NCI-H82 treated with DMSO at 0.1 percent for 48 hours (cell line): ENCODE data around the gene FDX1.

Experiments used
- DNase-seq: peaks from one replicate; lab custom pipeline; 2025; ENCODE audit not compliant: unreplicated experiment; lab: John Stamatoyannopoulos, UW

FDX1 gene

DNA sequence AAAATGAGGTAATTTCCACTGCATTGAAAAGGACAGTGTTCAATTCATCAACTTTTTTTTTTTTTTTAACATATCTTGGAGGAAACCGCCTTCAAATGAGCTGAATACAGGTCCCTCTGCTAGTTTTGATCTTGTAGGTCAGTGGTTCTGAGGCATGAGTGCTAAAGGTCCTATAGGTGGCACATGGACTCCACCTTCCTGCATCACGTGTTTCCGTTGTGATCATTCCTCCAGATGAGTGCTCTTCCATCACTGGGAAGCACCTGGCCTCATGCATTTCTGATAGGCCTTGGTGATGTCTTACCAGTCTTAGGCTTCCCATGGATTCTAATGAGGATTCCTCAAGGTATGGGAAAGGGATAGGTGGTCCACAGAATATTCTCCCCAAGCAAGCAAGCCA is 37.8 kb downstream of the FDX1 start:
- no peak for DNase-seq

- no peak for DNase-seq
Measured at GRCh38 chr11:110468121-110468520, 38.4 kb downstream of the FDX1 start.

- DNase-seq = no peak
Measured at GRCh38 chr11:110469127-110469526, 39.4 kb downstream of the FDX1 start.

GRCh38 chr11:110470716-110471115 is 41.0 kb downstream of the FDX1 start:
- DNase-seq = no peak

DNA sequence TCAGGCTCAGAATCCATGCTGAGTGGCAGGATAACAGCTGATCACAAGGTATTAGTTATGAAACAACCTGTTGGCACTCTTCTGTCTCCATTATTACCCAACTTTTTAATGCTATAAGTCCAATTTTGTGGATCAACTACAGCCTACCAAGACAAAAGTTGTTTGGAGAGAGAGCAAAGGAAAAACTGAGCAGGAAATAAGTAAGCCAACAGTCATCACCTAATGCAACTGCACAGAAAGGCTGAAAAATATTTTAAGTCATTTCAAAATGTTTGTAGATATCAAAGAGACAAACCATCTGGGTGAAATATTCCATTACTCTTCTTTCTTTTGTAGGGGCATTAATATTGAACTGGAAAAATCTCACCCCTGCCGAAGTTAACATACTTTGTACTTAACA is 41.6 kb downstream of the FDX1 start:
- no peak for DNase-seq

DNA sequence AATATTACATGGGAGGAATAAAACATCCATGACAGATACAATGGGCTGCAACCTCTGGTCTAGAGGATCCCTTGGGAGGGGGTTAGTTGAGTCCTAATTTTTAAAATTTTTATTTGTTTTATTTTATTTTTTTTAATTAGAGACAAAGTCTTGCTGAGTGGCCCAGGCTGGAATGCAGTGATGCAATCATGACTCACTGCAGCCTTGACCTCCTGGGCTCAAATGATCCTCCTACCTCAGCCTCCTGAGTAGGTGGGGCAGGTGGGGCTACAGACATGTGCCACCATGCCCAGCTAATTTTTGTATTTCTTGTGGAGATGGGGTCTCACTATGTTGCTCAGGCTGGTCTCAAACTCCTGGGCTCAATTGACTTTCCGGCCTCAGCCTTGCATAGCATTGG is 43.1 kb downstream of the FDX1 start:
- DNase-seq = no peak

GRCh38 chr11:110473706-110474105 is 44.0 kb downstream of the FDX1 start:
- no peak for DNase-seq

- no peak for DNase-seq
Measured at GRCh38 chr11:110474578-110474977, 44.8 kb downstream of the FDX1 start.

DNA sequence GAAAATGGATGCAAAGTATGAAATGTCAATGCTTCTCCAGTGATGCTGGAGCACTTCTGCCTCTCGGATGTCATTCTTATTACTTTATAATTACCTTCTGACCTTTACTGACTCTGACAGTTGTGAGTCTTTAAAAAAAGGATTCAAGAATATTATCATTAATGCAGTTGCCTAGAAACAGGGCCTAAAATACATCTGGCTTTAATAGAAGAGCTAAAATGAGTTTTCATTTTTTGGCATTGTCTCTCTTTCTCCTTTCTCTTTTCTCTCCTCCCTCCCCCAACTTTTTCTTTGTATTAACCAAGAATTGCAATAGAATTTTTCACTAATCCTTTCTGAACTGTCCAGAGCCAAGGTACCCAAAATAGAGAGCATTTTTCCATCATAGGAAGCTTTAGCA is 45.9 kb downstream of the FDX1 start:
- no peak for DNase-seq

DNA sequence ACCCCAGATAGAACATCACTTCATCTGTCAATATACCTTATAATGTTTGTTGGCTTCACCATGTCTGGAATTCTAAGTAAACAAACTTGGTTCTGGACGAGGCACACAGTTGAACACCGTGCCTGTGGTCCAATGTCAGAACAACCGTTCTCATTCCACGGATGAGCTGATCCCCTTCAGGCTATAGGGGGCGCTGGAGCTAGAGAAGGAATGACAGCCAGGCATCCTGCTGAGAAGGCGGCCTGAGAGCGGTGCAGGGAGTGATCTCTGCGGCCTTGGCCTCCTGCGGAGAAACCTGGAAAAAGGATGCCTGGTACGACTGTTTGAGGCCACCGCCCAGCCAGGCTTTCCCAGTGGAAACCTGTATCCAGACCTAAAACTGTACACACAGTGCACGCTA is 48.7 kb downstream of the FDX1 start:
- DNase-seq = no peak

DNA sequence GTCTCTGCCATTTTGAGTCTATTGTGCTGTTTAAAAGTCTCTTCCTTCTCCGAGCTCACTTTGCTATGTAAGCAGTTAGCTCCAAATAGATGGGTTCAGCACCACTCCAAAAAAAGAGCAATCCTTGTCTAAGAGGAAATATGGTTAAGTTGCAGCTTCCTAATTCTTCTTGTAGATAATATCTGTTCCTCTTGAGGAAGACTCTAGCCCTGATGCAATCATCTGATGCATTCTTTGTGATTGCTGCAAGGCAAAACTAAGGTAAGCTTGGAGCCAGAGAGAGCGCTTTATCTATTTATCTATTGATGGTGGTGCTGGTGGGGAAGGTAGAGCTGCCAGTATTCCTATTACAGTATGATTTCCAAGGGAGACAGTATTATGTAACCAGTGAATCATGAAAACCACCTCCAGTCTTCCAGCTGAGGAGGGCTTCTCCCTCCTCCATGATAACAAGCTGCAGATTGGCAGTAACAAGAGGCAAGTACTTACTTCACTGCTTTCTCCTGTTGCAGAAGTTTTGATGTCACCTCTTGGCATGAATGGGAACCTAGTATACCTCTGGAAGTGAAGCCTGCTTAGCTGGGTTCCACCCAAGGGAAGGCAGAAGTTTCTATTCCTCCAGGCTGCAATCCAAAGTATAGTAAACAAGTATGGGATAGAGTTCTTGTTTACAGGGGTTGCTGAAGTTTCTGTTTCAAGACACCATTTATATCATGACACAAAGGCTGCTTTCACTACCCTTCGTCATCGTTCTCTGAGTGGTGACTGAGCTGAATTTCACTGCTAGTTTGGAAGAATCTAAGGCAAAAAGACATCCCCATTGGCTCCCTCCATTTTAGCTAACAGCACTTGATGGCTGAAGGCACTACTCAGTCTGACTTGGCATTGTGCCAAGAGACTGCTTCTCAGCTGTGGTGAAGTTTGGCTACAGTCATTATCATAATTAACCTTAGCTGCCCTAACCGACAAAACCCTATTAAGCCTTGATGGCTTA is 49.7 kb downstream of the FDX1 start:
- DNase-seq = no peak

- no peak for DNase-seq
Measured at GRCh38 chr11:110481523-110481922, 51.8 kb downstream of the FDX1 start.

GRCh38 chr11:110486156-110486555 is 56.4 kb downstream of the FDX1 start:
- DNase-seq = no peak

DNA sequence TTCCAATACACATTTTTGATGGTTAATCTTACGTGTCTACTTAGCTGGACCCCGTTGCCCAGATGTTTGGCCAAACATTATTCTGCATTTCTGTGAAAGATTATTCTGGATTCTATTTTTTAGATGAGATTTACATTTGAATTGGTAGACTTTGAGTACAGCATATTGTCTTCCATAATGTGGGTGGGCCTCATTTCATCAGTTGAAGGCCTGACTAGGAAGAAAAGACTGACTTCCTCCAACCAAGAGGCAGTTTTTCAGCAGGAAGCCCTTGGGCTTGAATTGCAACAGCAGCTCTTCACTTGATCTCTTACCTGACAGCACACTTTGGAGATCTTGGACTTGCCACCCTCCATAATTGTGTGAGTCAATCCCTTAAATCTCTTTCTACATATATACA is 58.7 kb downstream of the FDX1 start:
- no peak for DNase-seq

DNA sequence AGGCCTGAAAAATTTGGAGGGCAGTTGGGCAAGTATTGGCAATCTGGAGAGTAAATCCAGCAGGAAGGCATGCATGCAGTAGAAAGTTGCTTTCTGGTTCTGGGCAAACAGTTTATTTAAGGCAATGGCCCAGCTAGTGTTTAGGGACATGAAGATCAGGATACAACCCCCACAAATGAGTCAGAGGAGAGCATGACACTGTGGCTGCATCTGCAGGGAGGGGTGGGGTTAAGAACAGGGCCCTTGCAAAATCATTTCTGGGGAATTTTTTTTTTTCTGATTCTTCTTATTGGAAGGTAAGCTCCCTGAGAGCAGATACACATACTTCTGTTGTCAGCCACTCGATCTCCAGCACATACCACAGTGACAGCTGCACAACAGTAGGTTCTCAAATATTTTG is 61.1 kb downstream of the FDX1 start:
- no peak for DNase-seq

DNA sequence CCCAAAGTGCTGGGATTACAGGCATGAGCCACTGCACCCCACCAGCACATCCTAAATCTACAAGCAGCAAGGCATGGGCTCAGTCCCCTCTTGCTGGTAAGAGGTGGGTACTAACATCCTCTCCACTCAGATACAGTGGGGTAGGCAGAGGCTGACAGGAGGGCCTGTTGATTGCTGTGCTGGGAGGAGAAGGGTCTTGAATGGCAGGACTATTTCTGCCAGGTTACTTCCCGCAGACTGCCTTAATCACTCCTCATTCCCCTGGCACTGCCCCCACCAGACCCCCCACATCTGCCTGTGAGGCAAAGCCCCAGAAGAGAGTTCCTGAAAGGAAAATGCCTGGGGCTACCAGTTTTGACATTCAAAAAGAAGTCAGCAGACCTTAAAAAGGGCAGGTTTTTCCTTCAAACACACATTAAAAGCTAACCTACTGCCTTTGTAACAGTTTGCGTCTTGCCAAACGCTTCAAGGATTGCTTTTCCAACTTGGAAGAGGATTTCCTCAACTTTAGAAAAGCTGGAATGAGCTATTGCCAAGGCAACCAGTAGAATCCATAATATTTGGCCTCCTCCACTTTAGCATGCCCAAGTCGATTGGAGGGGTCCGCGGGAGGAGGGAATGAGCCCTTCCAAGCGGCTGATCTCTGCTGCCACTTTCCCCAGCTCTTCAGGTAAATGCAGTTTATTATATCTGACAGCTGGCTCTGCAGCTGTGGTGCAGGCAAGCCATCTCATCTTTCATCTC is 62.0 kb downstream of the FDX1 start:
- DNase-seq = no peak

DNA sequence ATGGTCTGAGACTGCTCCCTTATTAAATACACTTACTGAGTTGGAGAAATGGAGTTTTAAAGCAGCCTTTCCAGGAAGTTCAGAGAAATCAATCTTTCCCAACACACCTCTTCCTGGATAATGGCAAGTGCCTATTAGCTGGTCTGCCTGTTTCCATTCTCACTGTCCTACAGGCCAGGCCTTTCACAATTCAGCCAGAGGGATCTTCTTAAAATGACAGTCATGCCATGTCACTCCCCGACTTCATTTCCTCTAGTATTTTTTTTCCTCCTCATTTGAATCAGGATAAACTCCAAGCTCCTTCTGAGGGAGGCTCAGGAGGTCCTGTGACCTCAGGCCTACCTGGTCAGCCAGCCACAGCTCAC is 62.6 kb downstream of the FDX1 start:
- DNase-seq = no peak

GRCh38 chr11:110493346-110493745 is 63.6 kb downstream of the FDX1 start:
- DNase-seq = no peak

- no peak for DNase-seq
Measured at GRCh38 chr11:110497231-110497978, 67.7 kb downstream of the FDX1 start.

DNA sequence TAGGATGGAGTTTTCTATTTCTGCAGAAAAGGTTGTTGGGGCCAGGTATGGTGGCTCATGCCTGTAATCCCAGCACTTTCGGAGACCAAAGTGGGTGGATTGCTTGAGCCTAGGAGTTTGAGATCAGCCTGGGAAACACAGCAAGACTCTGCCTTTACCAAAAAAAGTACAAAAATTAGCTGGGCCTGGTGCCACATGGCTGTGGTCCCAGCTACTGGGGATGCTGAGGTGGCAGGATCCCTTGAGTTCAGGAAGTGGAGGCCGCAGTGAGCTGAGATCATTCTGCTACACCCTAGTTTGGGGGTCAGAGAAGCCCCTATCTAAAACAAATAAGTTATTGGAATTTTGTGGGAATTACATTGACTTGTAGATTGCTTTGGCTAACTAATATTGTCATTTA is 71.7 kb downstream of the FDX1 start:
- no peak for DNase-seq

DNA sequence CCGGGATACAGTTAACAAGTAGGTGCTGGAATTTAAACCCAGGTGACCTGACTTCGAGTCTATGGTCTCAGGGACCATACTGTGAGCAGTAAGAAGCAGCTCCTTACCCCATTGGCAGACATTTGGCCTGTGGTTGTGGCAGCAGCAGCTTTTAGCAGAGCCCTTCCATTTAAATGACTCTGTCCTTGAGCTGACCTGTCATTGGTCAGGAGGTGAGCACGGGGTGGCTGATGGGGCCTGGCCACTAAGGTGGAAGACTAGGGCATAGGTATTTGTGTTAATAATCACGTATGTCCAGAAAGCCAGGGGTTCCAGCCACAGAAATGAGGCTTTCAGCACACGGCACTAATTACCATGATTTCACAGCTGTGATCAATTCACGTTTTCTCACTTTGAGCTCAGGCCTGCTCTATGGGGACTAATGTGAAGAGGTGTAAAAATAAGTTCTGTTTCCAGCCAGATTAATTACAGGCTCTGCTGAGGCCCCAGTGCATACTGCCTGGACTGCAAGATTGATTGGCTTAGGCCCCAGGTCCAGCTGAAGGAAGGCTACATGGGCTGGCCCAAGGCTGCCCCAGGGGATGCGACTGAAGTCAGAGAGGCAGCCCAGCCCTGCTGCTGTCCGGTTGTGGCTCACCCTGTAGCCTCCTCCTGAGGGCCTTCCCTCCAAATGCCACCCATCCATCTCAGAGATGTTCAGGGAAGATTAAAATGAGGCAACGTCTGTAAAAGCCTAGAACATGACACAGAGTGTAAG is 76.0 kb downstream of the FDX1 start:
- DNase-seq = no peak
